Fibroblast of pulmonary artery (primary cell): Measurements from ENCODE around the gene CBX7.

Source experiments
- DNase-seq: peaks from one replicate; pipeline ENCODE4 v3.0.0-alpha.2; 2010; ENCODE audit warnings: low read depth
- H3K4me3 ChIP-seq: replicated peaks from 2 replicates; pipeline ENCODE4 v1.5.1; 2011; ENCODE audit warnings: low read depth, mild to moderate bottlenecking, control low read depth, low read length, moderate library complexity
- CTCF ChIP-seq: IDR thresholded peaks from 2 replicates; pipeline ENCODE4 v1.5.1; 2011; ENCODE audit warnings: mild to moderate bottlenecking, control low read depth, low read length, inconsistent platforms; ENCODE audit errors: missing control alignments

Gene CBX7

DNA sequence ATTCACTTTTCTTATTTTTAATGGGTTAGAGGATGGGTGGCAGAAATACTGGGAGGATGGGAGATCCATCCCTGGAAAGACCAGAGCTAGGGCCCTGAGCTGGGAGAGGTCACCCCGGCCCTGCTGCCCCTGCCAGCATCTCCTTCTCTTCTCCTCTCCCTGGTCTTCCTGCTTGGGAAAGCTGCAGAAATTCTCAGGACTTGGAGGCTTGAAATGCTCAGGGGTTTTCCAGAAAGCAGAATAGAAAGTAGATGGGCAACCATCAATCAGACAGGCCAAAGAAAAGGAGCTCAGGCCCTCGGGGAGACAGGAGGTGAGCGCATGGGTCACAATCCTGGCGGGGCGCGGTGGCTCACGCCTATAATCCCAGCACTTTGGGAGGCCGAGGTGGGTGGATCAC lies 53.9 kb downstream of the CBX7 start:
- no peak overlapping the region for H3K4me3 ChIP-seq
- DNase-seq = no peak
- no peak for TF ChIP-seq CTCF

- H3K4me3 ChIP-seq = no peak overlapping the region
- TF ChIP-seq CTCF = no peak
- no peak for DNase-seq
Observed at GRCh38 chr22:39098026-39098425, 54.5 kb downstream of the CBX7 start.

DNA sequence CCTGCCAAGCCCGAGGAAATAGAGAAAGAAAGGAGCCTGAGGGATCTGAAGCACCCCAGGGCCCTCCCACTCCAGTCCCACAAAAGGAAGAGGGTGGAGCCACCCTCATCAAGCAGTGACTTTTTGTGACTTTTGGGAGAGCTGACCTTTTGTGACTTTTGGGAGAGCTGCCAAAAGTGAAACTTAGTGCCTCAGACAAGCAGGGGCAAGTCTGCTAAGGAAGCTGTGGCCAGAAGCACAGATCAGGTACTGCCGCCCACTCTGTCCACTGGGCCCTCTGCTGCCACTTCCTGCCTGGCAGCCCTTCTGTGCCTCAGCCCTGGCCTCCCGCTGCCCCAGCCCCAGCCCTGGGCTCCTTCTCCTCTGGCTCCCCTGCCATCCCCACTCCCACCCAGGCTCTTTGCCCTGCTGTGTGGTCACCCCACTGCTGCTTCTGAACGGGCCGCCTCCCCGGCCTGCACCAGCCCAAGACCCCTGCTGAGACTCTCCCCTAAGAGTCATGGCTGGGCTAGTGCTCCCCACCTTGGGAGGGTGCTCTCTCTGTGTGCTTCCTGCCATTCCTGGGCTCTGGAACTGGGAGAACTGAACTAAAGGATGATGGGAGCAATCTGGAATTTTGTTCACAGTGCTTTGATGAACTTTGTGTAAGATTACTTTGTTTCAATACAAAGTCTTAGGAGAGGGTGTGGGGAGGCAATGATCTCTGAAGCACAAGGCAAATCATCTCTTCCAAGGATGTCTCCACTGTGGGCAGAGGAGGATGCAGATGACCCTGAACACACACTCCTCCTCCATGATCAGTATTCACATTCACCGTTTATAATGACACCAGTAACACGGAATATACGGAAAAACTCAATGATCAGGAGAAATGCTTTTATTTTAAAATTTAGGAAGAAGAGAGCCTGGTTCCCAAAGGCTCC lies 55.1 kb downstream of the CBX7 start, which contains the start of gene APOBEC3H:
APOBEC3H (plus strand) TSS at position 147 of the 923 bp plus-strand sequence. CDS start 3,035 bp downstream, outside the sequence.
- DNase-seq = no peak
- no peak for TF ChIP-seq CTCF
- H3K4me3 ChIP-seq = no peak within 1 kb of the TSS

- no peak for DNase-seq
- no peak overlapping the region for H3K4me3 ChIP-seq
- no peak for TF ChIP-seq CTCF
Observed at GRCh38 chr22:39095971-39096370, 56.5 kb downstream of the CBX7 start.

DNA sequence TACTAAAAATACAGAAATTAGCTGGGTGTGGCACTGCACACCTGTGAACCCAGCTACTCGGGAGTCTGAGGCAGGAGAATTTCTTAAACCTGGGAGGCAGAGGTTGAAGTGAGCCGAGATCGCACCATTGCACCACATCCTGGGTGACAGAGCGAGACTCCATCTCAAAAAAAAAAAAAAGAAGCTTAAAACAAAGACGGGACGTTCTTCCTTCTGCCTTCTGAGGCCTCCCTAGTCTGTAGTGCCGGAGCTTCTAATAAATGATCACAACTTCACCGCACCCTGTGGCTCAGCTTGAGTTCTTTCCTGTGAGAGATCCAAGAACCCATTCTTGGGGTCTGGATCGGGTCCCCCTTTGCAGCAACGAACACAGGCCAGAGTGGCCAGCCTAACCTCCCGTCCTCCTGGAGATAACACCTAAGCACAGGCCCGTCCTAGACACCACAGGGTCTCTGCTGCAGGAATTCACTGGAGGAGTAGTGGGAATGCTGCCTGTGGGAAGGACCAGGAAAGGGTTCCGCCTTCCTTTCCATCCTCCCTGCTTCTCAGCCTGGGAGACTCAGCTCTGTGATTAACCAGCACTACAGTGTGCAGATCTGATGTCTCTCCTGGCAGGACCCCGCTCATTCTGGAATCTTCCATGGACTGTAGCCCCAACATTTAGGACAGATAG lies 57.6 kb downstream of the CBX7 start:
- no peak overlapping the region for H3K4me3 ChIP-seq
- no peak for TF ChIP-seq CTCF
- DNase-seq = no peak

DNA sequence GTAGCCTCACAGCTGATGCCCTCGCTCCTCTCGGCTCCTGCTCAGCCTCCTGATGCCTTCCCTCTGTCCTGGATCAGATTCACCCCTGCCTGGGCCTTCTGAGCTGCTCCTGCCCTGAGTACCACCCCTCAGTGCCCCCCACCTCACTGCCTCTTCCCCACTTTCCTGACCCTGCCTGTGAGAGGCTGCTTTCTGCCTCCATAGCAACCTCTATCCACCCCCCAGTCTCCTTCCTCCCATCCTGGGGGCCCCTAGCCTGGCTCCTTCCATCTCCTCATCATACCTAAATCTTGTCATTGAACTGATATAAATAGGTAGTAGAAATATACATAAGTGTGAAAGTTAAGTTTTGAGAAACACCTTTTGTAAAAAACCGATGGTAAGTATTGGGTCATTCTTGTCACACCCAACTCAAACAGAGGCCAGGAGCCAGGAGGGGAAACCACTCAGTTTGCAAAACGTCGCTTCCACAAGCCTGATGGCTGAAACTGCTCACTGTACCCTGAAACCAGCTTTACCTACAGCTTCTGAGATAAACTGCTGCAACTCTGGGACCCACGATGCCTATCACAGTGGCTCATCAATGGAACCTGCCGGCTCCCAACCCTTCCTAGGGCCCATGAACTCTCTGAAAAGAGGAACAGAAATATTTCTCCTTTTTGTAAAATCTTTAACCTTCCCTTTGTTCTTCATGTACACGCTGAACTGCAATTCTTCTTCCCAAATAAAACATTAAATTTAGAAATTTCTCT lies 60.2 kb downstream of the CBX7 start:
- DNase-seq = no peak
- TF ChIP-seq CTCF = no peak
- H3K4me3 ChIP-seq = no peak overlapping the region
